GM18907 (cell line): ENCODE data around the gene ZMYND8.
"Not testable (repeated sequence)": the region's sequence is repeated elsewhere in the genome, so short reads cannot be mapped to it uniquely, and the experiment has no call there.

Source experiments
- ATAC-seq: cut with Tn5 transposase; IDR thresholded peaks from one replicate; pipeline ENCODE4 v1.9.1; 2021; ENCODE audit warnings: mild to moderate bottlenecking, moderate library complexity; ENCODE audit not compliant: unreplicated experiment

Gene ZMYND8

GRCh38 chr20:47188540-47188939 lies 168.0 kb downstream of the ZMYND8 start:
- ATAC-seq: no peak

- ATAC-seq: no peak
These were observed 168.9 kb downstream of the ZMYND8 start for GRCh38 chr20:47187450-47188195.

- no peak for ATAC-seq
These were observed 173.1 kb downstream of the ZMYND8 start for GRCh38 chr20:47183367-47183766.

- ATAC-seq: peak; percentile 46
These were observed 175.2 kb downstream of the ZMYND8 start for GRCh38 chr20:47181056-47181862.

- no peak for ATAC-seq
These were observed 177.2 kb downstream of the ZMYND8 start for GRCh38 chr20:47179267-47179666.

- no peak for ATAC-seq
These were observed 177.6 kb downstream of the ZMYND8 start for GRCh38 chr20:47178851-47179250.

GRCh38 chr20:47178277-47178676 lies 178.2 kb downstream of the ZMYND8 start:
- ATAC-seq: no peak

GRCh38 chr20:47176217-47176616 lies 180.3 kb downstream of the ZMYND8 start:
- not testable (repeated sequence) for ATAC-seq

- ATAC-seq: no peak
These were observed 181.0 kb downstream of the ZMYND8 start for GRCh38 chr20:47175493-47175892.

- ATAC-seq: no peak
These were observed 181.8 kb downstream of the ZMYND8 start for GRCh38 chr20:47174456-47175243.

GRCh38 chr20:47173596-47174216 lies 182.8 kb downstream of the ZMYND8 start:
- no peak for ATAC-seq

- no peak for ATAC-seq
These were observed 183.9 kb downstream of the ZMYND8 start for GRCh38 chr20:47172579-47172978.

GRCh38 chr20:47167846-47168245 lies 188.7 kb downstream of the ZMYND8 start:
- ATAC-seq: no peak

- ATAC-seq: no peak
These were observed 191.1 kb downstream of the ZMYND8 start for GRCh38 chr20:47165376-47165865.

GRCh38 chr20:47164140-47164539 lies 192.4 kb downstream of the ZMYND8 start:
- no peak for ATAC-seq

GRCh38 chr20:47161411-47161810 lies 195.1 kb downstream of the ZMYND8 start:
- no peak for ATAC-seq

GRCh38 chr20:47160992-47161391 lies 195.5 kb downstream of the ZMYND8 start:
- no peak for ATAC-seq

GRCh38 chr20:47160240-47160639 lies 196.3 kb downstream of the ZMYND8 start:
- no peak for ATAC-seq
